C4-2B (cell line): ENCODE measurements around the gene OR5AP2.

Experiments
- CTCF ChIP-seq: fragments of 450-650 bp; conservative IDR thresholded peaks from 2 replicates; pipeline ENCODE4 v1.5.1; 2017; ENCODE audit warnings: mild to moderate bottlenecking
- ZFX ChIP-seq: fragments of 450-650 bp; IDR thresholded peaks from 2 replicates; pipeline ENCODE4 v1.6.1; 2017

- TF ChIP-seq CTCF (no peak), ZFX (no peak)
Observed at GRCh38 chr11:56632329-56632728, 9.9 kb downstream of the OR5AP2 start.
